Activated T-cell treated with anti-CD3 and anti-CD28 coated beads for 1 hour (primary cell): ENCODE measurements around the gene FAM13C.
"Not testable (repeated sequence)": the region's sequence is repeated elsewhere in the genome, so short reads cannot be mapped to it uniquely, and the experiment has no call there.

Experiments
- DNase-seq: peaks from one replicate; pipeline ENCODE4 v3.0.0-alpha.2; 2020; ENCODE audit warnings: low read depth

Gene FAM13C

DNA sequence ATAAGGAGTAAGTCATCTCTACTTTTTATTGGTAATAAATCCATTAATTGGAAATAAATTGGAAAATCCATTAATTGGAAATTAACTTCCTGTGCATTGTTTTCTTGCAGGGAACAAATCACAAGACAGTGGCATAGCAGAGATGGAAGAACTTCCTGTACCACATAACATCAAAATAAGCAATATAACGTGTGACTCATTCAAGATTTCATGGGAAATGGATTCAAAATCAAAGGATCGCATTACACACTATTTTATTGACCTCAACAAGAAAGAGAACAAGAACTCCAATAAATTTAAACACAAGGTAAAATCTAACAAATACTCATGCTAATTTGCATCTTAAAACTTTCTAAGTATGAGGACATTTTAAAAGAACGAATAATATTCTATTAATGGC lies 128.2 kb downstream of the FAM13C start:
- no peak for DNase-seq

DNA sequence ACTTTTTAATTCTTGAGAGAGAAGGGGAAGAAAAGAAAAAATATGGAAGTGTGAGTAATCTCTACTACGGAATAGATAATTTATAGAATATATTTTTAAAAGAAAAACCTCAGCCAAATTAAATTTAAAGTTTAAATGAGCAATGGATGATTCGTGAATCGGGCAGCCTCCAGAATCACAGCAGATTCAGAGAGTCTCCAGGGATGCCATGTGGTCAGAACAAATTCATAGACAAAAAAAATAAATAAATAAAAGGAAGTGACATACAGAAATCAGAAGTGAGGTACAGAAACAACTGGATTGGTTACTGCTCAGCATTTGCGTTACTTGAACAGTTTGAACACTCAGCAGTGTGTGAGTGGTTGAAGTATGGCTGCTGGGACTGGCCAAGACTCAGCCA lies 132.9 kb downstream of the FAM13C start:
- DNase-seq = no peak

DNA sequence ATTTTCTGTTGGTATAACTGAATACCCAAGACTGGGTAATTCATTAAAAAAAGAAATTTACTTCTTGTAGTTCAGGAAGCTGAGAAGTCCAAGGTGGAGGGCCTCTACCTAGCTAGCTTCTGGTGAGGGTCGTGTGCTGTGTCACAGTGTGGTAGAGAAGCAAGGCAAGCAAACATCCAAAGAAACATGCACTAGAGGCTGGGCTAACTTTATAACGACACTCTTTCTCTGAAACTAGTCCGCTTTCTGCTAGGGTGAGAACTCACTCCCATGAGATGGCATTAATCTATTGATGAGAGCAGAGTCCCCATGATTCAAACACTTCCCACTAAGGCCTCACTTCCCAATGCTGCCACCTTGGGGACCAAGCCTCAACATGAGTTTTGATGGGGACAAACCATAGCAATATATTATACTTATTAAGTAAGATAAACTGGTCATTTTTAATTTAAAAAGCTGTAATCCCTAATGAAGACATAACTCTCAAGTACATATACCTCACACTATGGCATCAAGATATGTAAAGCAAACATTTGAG lies 135.1 kb downstream of the FAM13C start:
- no peak for DNase-seq

DNA sequence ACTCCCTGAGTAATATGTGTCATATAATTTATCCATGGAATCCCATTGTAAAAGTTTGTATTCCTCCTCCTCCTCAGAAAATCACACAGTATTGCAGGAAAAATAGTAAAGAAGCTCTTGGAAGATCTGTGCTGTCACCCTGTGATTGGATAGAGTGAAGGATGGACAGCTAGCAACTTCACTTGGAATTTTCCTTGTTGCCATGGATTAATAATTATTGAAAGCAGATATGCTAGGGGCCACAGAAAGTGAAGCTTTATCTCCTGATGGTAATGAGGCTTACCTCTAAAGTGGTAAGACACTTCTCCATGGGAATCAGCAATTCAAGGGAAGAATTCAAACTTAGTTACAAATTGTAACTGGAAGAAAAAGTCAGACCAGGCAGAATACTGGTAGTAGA lies 137.1 kb downstream of the FAM13C start:
- no peak for DNase-seq

DNA sequence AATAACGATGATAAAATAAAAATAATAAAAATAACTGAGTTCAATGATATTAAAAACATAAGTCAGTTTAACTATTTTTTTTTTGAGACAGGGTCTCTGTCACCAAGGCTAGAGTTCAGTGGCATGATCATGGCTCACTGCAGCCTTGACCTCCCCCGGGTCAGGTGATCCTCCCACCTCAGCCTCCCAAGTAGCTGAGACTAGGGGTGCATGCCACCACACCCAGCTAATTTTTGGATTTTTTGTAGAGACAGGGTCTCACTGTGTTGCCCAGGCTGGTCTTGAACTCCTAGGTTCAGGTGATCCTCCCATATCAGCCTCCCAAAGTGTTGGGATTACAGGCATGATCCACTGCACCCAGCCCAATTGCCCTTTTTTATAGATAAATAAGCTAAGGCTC lies 138.8 kb downstream of the FAM13C start:
- DNase-seq = not testable (repeated sequence)

DNA sequence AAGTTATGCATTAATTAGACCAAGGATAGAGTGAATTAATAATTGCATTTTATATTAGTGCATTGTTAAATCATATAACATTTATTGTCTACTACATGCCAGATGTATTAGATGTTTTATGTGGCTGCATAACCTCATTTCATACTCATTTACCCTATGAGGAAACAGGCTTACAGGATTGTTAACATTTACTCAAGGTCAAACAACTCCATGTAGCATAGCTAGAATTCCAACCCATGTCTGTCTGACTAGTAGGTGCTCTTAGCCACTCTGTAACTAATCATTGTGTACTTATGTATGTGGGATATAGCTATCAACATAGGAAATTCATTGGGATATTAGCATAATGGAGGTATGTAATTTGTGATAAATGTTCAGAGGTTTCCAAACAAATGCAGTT lies 139.6 kb downstream of the FAM13C start:
- DNase-seq = no peak

DNA sequence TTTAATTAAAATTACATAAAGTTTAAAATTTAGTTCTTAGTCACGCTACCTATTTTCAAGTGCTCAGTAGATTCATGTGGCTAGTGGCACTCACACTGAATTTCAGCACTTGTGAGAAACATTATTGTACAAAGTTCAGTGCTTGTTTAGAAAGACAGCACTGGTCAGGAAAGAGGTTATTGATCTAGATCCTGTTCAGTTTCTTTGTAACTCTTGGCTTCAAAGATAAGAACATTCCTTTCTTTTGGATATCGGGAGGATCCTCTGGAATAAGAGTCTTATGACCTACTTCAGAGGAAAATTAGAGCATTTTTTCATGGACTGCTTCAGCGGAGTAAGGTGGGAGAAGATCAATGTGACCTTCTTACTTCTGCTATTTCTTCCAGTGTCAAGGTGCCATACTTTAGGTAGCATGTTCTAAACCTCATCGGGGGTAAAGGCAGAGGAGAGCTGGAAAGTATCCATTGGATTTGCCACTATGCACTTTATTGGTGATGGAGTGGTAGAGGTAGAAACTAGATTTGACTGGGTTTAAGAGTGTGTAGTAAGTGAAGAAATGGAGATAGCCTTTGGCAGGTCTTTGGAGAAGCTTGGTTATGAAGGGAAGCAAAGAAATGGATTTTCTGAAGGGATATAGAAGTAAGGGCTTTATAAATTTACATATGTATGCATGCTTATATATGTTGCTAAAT lies 146.0 kb downstream of the FAM13C start:
- no peak for DNase-seq

DNA sequence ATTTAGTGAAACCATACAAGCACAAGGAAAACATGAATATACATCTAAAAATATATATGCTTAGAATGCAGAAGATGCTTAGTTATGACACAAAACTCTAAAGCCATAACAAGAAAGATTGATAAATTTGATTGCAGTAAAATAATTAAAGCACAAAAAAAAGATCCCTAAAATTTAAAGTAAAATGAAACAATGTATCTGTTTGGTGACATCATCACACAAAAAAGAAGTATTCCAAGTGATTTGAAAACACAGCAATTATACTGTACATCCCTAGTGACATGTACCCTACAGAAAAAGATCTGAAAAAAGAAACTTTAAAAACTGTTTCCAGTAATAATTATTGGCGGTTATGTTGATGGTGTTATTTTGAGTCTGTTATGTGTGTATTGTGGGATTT lies 148.2 kb downstream of the FAM13C start:
- no peak for DNase-seq

DNA sequence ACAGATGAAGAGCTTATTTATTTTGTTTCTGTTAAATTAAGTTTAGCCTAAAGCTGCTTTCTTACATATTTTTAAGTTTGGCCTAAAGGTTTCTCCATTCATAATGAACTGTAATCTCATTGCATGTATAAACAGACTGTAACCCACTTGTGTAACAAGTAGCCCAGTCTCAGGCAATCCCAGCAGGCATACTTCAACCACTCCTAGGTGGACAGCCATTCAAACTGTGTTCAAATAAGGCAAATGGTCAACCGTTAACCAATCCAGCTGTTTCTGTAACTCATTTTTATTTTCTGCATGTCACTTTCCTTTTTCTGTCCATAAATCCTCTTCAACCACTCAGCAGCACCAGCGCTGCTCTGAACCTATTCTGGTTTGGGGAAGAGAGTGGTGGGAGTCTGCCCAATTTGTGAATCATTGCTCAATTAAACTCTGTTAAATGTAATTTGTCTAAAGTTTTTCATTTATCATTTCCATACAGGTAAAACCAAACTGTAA lies 150.0 kb downstream of the FAM13C start:
- no peak for DNase-seq

DNA sequence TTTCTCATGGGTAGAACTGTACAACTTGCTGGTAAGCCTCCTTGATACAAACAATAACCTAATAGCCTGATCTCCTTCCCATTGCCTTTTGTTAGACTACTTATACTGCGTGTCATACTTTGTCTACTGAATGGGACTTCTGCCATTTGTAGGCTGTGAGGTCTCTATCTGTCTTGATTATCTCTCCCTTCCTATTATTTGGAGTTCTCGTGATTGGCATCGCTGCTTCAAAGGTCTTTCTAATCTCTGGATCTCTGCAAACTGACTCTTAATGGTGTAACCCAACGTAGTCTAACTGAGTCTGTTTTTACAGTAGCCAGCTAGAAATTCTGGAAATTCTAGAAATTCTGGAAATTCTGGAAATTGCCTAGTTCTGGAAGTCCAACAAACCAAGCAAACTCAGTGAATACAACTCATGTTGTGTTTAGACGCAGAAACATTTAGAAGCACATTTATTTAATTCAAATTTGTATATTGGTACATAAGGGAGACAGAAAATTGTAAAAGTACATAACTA lies 156.1 kb downstream of the FAM13C start:
- no peak for DNase-seq
